ENCODE results near the gene CCDC68. TPM values are rescaled to one million over a fixed set of nuclear protein-coding genes. Genes with fewer than 3 reads are reported as not detected.
"Not testable (repeated sequence)": the region's sequence is repeated elsewhere in the genome, so short reads cannot be mapped to it uniquely, and the experiment has no call there.

CCDC68 gene
- total and polyA plus RNA-seq, 2 of the 8 experiments (the other 6 are each of a cell fraction or from before 2014, with no cell fraction given), result 0.06 to 0.80 TPM

DNA sequence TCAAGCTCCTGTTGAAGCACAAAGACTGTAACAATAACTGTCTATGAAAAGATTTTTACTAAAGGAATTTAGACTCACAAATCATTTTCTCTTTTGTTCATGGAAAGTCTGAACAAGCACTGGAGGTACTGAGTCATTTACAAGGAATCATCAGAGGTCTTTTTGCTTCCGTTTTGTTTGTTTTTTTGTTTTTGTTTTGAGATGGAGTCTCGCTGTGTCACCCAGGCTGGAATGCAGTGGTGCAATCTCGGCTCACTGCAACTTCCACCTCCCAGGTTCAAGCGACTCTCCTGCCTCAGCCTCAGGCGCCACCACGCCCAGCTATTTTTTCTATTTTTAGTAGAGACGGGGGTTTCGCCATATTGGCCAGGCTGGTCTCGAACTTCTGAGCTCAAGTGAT is 9.0 kb upstream of the CCDC68 start:
- H2AFZ ChIP-seq (ENCODE audit: low read length); H3K27me3 ChIP-seq (replicated peaks in 1 of 4; ENCODE audit: control insufficient read depth in 3 of 4, extremely low read depth in 1 of 4, insufficient read depth in 3 of 4, low read length in 3 of 4); H4K8ac ChIP-seq (ENCODE audit: extremely low read depth, insufficient read depth, low read length); H3K4me1 ChIP-seq (replicated peaks in 1 of 4; ENCODE audit: control insufficient read depth in 3 of 4, insufficient read depth in 4 of 4, low read length in 3 of 4); H4K20me1 ChIP-seq (replicated peaks in 1 of 2; ENCODE audit: control insufficient read depth in 1 of 2, insufficient read depth in 2 of 2, low read length in 2 of 2); DNase-seq (ENCODE audit: low read depth in 1 of 2, low spot score in 2 of 2); H3K4ac ChIP-seq (replicated peaks; ENCODE audit: insufficient read length, low read depth, low read length); H4K91ac ChIP-seq (replicated peaks; ENCODE audit: insufficient read length, low read length); H3K79me1 ChIP-seq (ENCODE audit: low read depth, low read length); H2BK120ac ChIP-seq (replicated peaks; ENCODE audit: low read depth, low read length); FAIRE-seq; H4K5ac ChIP-seq (ENCODE audit: insufficient read length, low read depth, low read length); H2BK12ac ChIP-seq (ENCODE audit: low read depth, low read length); H3K4me2 ChIP-seq (ENCODE audit: insufficient read depth in 1 of 2, low read depth in 2 of 2, low read length in 2 of 2); H2BK5ac ChIP-seq (ENCODE audit: low read depth, low read length); H3K23me2 ChIP-seq (ENCODE audit: low read depth, low read length); H3K23ac ChIP-seq (ENCODE audit: insufficient read length); H2AK5ac ChIP-seq (ENCODE audit: low read depth, low read length); H3K9ac ChIP-seq (replicated peaks in 1 of 4; ENCODE audit: extremely low read depth in 1 of 4, low read depth in 3 of 4, low read length in 3 of 4); H3K14ac ChIP-seq (ENCODE audit: insufficient read length); H3K79me2 ChIP-seq (ENCODE audit: control insufficient read depth in 1 of 2, insufficient read depth in 2 of 2, low read length in 2 of 2); H2BK20ac ChIP-seq (ENCODE audit: low read length); H3K9me3 ChIP-seq (ENCODE audit: insufficient read depth in 2 of 2, low read depth in 1 of 2, low read length in 1 of 2); H2BK15ac ChIP-seq (ENCODE audit: low read length); POLR2A ChIA-PET (ENCODE audit: partially characterized antibody); H3K36me3 ChIP-seq (ENCODE audit: control insufficient read depth in 2 of 4, insufficient read depth in 4 of 4, low read length in 3 of 4); H3K4me3 ChIP-seq (ENCODE audit: extremely low read depth in 1 of 4, insufficient read depth in 2 of 4, low read depth in 3 of 4, low read length in 4 of 4); H3K56ac ChIP-seq (replicated peaks; ENCODE audit: insufficient read length, low read depth, low read length); H3K27ac ChIP-seq (ENCODE audit: low read depth, low read length); H3K18ac ChIP-seq (ENCODE audit: extremely low read depth, low read length): not testable (repeated sequence)
- CTCF ChIA-PET (ENCODE audit: partially characterized antibody), result interaction anchor here (1.0 kb wide), 1 partner anchor 24 kb away, joined by 3 read pairs; no protein-coding TSS in a partner anchor
- 90% methylated on average over 9 of the region's 9 CpGs; no CpG with 5 or more reads in 1 of the 2 experiments for WGBS, 2 experiments (ENCODE audit: extremely low coverage in 1 of 2, insufficient coverage in 1 of 2, insufficient read length in 1 of 2, insufficient replicate concordance in 2 of 2, low coverage in 1 of 2, low lambda C conversion rate in 2 of 2, missing lambda C conversion rate in 1 of 2)

Measured in H1 (cell line).